Erythroblast (primary cell): ENCODE measurements around the gene BICC1.

Source experiments
- GATA1 ChIP-seq: IDR thresholded peaks from 2 replicates; pipeline ENCODE4 v1.6.1; 2011; ENCODE audit warnings: low read depth, mild to moderate bottlenecking, control low read depth, low read length, moderate library complexity
- POLR2A ChIP-seq: IDR thresholded peaks from 2 replicates; pipeline ENCODE4 v1.6.1; 2011; ENCODE audit warnings: mild to moderate bottlenecking, low read length

DNA sequence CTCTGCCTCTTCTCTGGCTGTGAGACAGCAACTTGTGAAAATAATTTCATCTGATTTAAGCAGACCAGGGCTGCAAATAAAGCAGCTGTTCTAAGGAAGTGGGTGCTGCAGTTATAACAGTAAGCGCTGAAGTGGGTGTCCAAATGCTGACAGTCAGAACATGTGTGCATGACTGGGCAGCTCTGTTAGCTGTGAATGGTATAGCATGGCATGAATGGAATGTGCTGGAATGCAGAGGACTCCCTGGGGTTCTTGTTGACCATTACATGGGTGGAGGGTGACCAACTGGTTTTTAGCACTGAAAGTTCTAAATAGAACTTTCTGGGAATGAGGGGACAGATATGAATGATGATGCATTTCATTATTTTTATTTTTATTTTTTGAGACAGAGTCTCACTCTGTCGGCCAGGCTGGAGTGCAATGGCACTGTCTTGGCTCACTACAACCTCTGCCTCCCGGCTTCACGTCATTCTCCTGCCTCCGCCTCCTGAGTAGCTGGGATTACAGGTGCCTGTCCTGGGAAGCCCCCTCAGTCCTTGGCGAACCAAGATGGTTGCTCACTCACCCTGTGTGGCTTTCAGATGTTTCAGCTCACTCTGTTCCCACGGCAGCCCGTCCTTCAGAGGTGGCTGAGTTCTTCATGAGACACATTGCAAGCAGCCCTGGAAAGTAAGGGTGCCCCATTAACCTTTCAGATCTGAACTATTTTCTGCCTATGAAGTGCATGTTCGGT, 344.0 kb downstream of the BICC1 start:
- TF ChIP-seq POLR2A (no peak), GATA1 (no peak)
